Neuronal stem cell (in vitro differentiated cells): ENCODE measurements around the gene C12orf54.
A peak's percentile ranks its signal among the peaks of the same experiment; 100 is the strongest.

Experiments
- DNase-seq: peaks from one replicate; pipeline ENCODE4 v3.0.0-alpha.2; 2013; ENCODE audit warnings: low spot score
- H2AFZ ChIP-seq: one replicate; pipeline ENCODE4 v1.6.1; 2013; ENCODE audit warnings: mild to moderate bottlenecking, low read length, inconsistent platforms
- H2AK5ac ChIP-seq: 2 replicates; pipeline ENCODE4 v1.6.1; 2013; ENCODE audit warnings: low read depth, mild to moderate bottlenecking, inconsistent platforms, low read length, moderate library complexity, mixed read lengths
- H2BK120ac ChIP-seq: 2 replicates; pipeline ENCODE4 v1.6.1; 2013; ENCODE audit warnings: low read depth, mild to moderate bottlenecking, inconsistent platforms, low read length, moderate library complexity, mixed read lengths
- H2BK12ac ChIP-seq: one replicate; pipeline ENCODE4 v1.6.1; 2013; ENCODE audit warnings: low read length, inconsistent platforms
- H2BK15ac ChIP-seq: 2 replicates; pipeline ENCODE4 v1.6.1; 2013; ENCODE audit warnings: mild to moderate bottlenecking, low read length, inconsistent platforms, mixed read lengths
- H2BK5ac ChIP-seq: one replicate; pipeline ENCODE4 v1.6.1; 2013; ENCODE audit warnings: inconsistent platforms, mild to moderate bottlenecking, low read length, moderate library complexity
- H3K14ac ChIP-seq: one replicate; pipeline ENCODE4 v1.6.1; 2013; ENCODE audit warnings: low read length, inconsistent platforms
- H3K18ac ChIP-seq: 2 replicates; pipeline ENCODE4 v1.6.1; 2013; ENCODE audit warnings: low read length, inconsistent platforms
- H3K23ac ChIP-seq: 2 replicates; pipeline ENCODE4 v1.6.1; 2013; ENCODE audit warnings: low read depth, mild to moderate bottlenecking, mixed read lengths, low read length, inconsistent platforms; ENCODE audit not compliant: poor library complexity
- H3K27ac ChIP-seq: replicated peaks from 3 replicates; pipeline ENCODE4 v1.5.1; 2013; ENCODE audit warnings: low read length, inconsistent platforms
- H3K27me3 ChIP-seq, 3 experiments: 2 replicates each; pipeline ENCODE4 v1.6.1; 2013; ENCODE audit warnings: low read length in 3 of 3, mild to moderate bottlenecking in 2 of 3, inconsistent platforms in 1 of 3, low read depth in 1 of 3, mixed read lengths in 1 of 3, moderate library complexity in 1 of 3; ENCODE audit not compliant: control insufficient read depth in 3 of 3, insufficient read depth in 3 of 3
- H3K36me3 ChIP-seq, 2 donors: replicated peaks in 1 of 2; 2 replicates each; pipeline ENCODE4 v1.6.1; 2013; ENCODE audit warnings: low read length in 2 of 2; ENCODE audit not compliant: control insufficient read depth in 2 of 2, insufficient read depth in 2 of 2
- H3K4ac ChIP-seq: 2 replicates; pipeline ENCODE4 v1.6.1; 2013; ENCODE audit warnings: inconsistent platforms, mild to moderate bottlenecking, low read length, moderate library complexity
- H3K4me1 ChIP-seq, 2 donors: 1 replicate in 1 of 2; 2 replicates in 1 of 2; pipeline ENCODE4 v1.6.1; 2013; ENCODE audit warnings: low read length in 2 of 2, low read depth in 1 of 2; ENCODE audit not compliant: control insufficient read depth in 2 of 2, insufficient read depth in 1 of 2
- H3K4me2 ChIP-seq: one replicate; pipeline ENCODE4 v1.6.1; 2013; ENCODE audit warnings: mild to moderate bottlenecking, low read length, inconsistent platforms; ENCODE audit not compliant: insufficient read depth, poor library complexity, severe bottlenecking
- H3K4me3 ChIP-seq, 2 donors: 2 replicates each; pipeline ENCODE4 v1.5.1; 2013; ENCODE audit warnings: low read length in 2 of 2, mild to moderate bottlenecking in 2 of 2, inconsistent platforms in 1 of 2, moderate library complexity in 1 of 2
- H3K79me1 ChIP-seq: one replicate; pipeline ENCODE4 v1.6.1; 2013; ENCODE audit warnings: low read depth, mild to moderate bottlenecking, inconsistent platforms, low read length, moderate library complexity
- H3K9ac ChIP-seq: one replicate; pipeline ENCODE4 v1.6.1; 2013; ENCODE audit warnings: mild to moderate bottlenecking, low read depth, low read length, inconsistent platforms; ENCODE audit not compliant: poor library complexity
- H3K9me3 ChIP-seq, 2 donors: replicated peaks in 1 of 2; 2 replicates each; pipeline versions ENCODE3 to v1.6.1; 2013; ENCODE audit warnings: low read length in 2 of 2, mild to moderate bottlenecking in 2 of 2, inconsistent platforms in 1 of 2, low read depth in 1 of 2, mixed read lengths in 1 of 2, moderate library complexity in 1 of 2; ENCODE audit not compliant: control insufficient read depth in 2 of 2, insufficient read depth in 1 of 2
- H4K8ac ChIP-seq: one replicate; pipeline ENCODE4 v1.6.1; 2013; ENCODE audit warnings: low read depth, mild to moderate bottlenecking, inconsistent platforms, low read length, moderate library complexity
- H4K91ac ChIP-seq: one replicate; pipeline ENCODE4 v1.6.1; 2013; ENCODE audit warnings: low read length, low read depth, mild to moderate bottlenecking, inconsistent platforms; ENCODE audit not compliant: poor library complexity
- WGBS, 2 donors: extraction: QIAGEN DNeasy Blood & Tissue Kit; methylation state at CpG; one replicate each; pipeline ENCODE4 v1.1.7; 2013; ENCODE audit warnings: missing lambda C conversion rate in 2 of 2, mixed read lengths in 1 of 2; ENCODE audit not compliant: insufficient read length in 2 of 2, insufficient replicate concordance in 1 of 2; ENCODE audit errors: extremely low coverage in 2 of 2; 5-methylcytosine and 5-hydroxymethylcytosine counted together

Gene C12orf54

DNA sequence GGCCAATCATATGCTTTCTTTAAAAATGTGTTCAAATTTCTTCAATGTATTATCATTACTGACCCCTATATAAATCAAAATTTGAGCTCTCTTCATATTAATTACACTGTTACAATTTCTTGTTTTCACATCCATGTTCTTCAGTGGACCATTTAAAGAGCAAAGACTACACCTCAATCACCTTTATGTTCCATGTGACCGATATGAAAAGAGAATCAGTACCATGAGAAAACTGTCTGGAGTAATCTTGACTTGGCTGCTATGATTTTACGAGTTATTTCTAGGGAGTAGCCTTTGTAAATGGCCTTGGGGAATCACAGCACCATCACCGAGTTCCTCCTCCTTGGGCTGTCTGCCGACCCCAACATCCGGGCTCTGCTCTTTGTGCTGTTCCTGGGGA is 43.0 kb downstream of the C12orf54 start, which contains the start of gene OR8S1:
OR8S1 (plus strand) TSS at position 301 of the 400 bp plus-strand sequence; CDS start at position 301, 0 bp downstream.
- no peak within 1 kb of the TSS for H3K27ac ChIP-seq
- H3K23ac ChIP-seq, result no peak within 1 kb of the TSS
- H2BK120ac ChIP-seq, result no peak within 1 kb of the TSS
- H3K9me3 ChIP-seq, result no peaks in the 10 kb centered on the region
- no peak within 1 kb of the TSS for H3K14ac ChIP-seq
- H3K4ac ChIP-seq, result no peak within 1 kb of the TSS
- no peak within 1 kb of the TSS for H3K18ac ChIP-seq
- H2BK12ac ChIP-seq, result no peak within 1 kb of the TSS
- H3K36me3 ChIP-seq, result no peaks in the 10 kb centered on the region
- no peak within 1 kb of the TSS for H4K8ac ChIP-seq
- H2BK15ac ChIP-seq, result no peak within 1 kb of the TSS
- H3K4me3 ChIP-seq, result no peak within 1 kb of the TSS
- peaks cover 0 to 18% (median 0%) of the 10 kb centered on the region in 3 experiments for H3K27me3 ChIP-seq
- H2BK5ac ChIP-seq, result no peak within 1 kb of the TSS
- no peak within 1 kb of the TSS for H3K4me2 ChIP-seq
- H4K91ac ChIP-seq, result no peak within 1 kb of the TSS
- H3K4me1 ChIP-seq, result no peaks in the 10 kb centered on the region
- no peak for DNase-seq
- no peak within 1 kb of the TSS for H2AFZ ChIP-seq
- no CpG with 5 or more reads among the region's 5 CpGs for WGBS, 2 donors
- no peaks in the 10 kb centered on the region for H3K79me1 ChIP-seq
- H3K9ac ChIP-seq, result no peak within 1 kb of the TSS
- H2AK5ac ChIP-seq, result no peak within 1 kb of the TSS

GRCh38 chr12:48527891-48528670 is 45.8 kb downstream of the C12orf54 start:
- no peak overlapping the region for H4K8ac ChIP-seq
- H2AFZ ChIP-seq, result no peak overlapping the region
- no peak overlapping the region for H3K23ac ChIP-seq
- peaks cover 0 to 22% (median 0%) of the 10 kb centered on the region in 3 experiments for H3K27me3 ChIP-seq
- no peaks in the 10 kb centered on the region for H3K79me1 ChIP-seq
- H3K14ac ChIP-seq, result no peak overlapping the region
- H3K9me3 ChIP-seq, result no peaks in the 10 kb centered on the region
- H3K4me1 ChIP-seq, result no peaks in the 10 kb centered on the region
- H2BK120ac ChIP-seq, result no peak overlapping the region
- no peak overlapping the region for H3K27ac ChIP-seq
- H3K9ac ChIP-seq, result no peak overlapping the region
- no peak overlapping the region for H4K91ac ChIP-seq
- no peak overlapping the region for H2AK5ac ChIP-seq
- H3K4ac ChIP-seq, result no peak overlapping the region
- no peak overlapping the region for H2BK12ac ChIP-seq
- no peak overlapping the region for H3K4me2 ChIP-seq
- H2BK5ac ChIP-seq, result peak overlapping the region; percentile 49
- H2BK15ac ChIP-seq, result no peak overlapping the region
- whole genome bisulfite sequencing, 2 donors, result no CpG with 5 or more reads among the region's 44 CpGs
- no peak overlapping the region for H3K4me3 ChIP-seq
- peak overlapping the region; percentile 45 for H3K18ac ChIP-seq
- no peak for DNase-seq
- no peaks in the 10 kb centered on the region for H3K36me3 ChIP-seq

DNA sequence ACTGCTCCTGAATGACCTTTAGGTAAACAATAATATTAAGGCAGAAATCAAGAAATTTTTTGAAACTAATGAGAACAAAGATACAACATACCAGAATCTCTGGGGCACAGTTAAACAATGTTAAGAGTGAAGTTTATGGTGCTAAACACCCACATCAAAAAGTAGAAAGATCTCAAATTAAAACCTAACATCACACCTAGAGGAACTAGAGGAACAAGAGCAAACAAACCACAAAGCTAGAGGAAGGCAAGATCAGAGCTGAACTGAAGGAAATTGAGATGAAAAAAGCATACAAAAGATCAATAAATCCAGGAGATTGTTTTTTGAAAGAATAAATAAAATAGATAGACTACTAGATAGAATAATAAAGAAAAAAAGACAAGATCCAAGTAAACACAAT is 50.3 kb downstream of the C12orf54 start:
- Histone ChIP-seq H4K91ac (no peak overlapping the region), H2AFZ (no peak overlapping the region), H3K4me2 (no peak overlapping the region), H3K27ac (no peak overlapping the region), H4K8ac (no peak overlapping the region), H3K4me3 (no peak overlapping the region), H3K9ac (no peak overlapping the region), H3K79me1 (no peaks in the 10 kb centered on the region), H2BK12ac (no peak overlapping the region), H3K4me1 (no peaks in the 10 kb centered on the region), H3K4ac (no peak overlapping the region), H3K27me3 (peaks cover 0 to 13% (median 0%) of the 10 kb centered on the region in 3 experiments), H3K14ac (no peak overlapping the region), H2AK5ac (no peak overlapping the region), H2BK15ac (no peak overlapping the region), H3K23ac (no peak overlapping the region), H2BK5ac (no peak overlapping the region), H3K9me3 (no peaks in the 10 kb centered on the region), H3K18ac (no peak overlapping the region), H3K36me3 (no peaks in the 10 kb centered on the region), H2BK120ac (no peak overlapping the region)
- no peak for DNase-seq

GRCh38 chr12:48536602-48537001 is 54.3 kb downstream of the C12orf54 start:
- Histone ChIP-seq H3K9me3 (peaks cover 0 to 2% of the 10 kb centered on the region in 2 donors), H2BK15ac (no peak overlapping the region), H3K14ac (no peak overlapping the region), H3K36me3 (no peaks in the 10 kb centered on the region), H4K91ac (no peak overlapping the region), H3K4me2 (no peak overlapping the region), H3K79me1 (no peaks in the 10 kb centered on the region), H3K4ac (no peak overlapping the region), H2BK12ac (no peak overlapping the region), H3K4me3 (no peak overlapping the region), H4K8ac (no peak overlapping the region), H3K4me1 (no peaks in the 10 kb centered on the region), H3K27ac (no peak overlapping the region), H3K23ac (no peak overlapping the region), H2BK120ac (no peak overlapping the region), H3K18ac (no peak overlapping the region), H3K27me3 (no peaks in the 10 kb centered on the region), H2AK5ac (no peak overlapping the region), H3K9ac (no peak overlapping the region), H2BK5ac (no peak overlapping the region), H2AFZ (no peak overlapping the region)
- DNase-seq, result no peak
- WGBS, 2 donors, result no CpG with 5 or more reads among the region's 1 CpG
